Activated CD8-positive, alpha-beta T cell treated with anti-CD3 and anti-CD28 coated beads, Interleukin-2, amount 10 ng/mL, durations not matched to agents 7 days and 5 days (primary cell): Measurements from ENCODE around the gene PSG6. TPM values are rescaled to one million over a fixed set of nuclear protein-coding genes. Genes with fewer than 3 reads are reported as not detected.
"Not testable (repeated sequence)": the region's sequence is repeated elsewhere in the genome, so short reads cannot be mapped to it uniquely, and the experiment has no call there.

ENCODE experiments used
- ATAC-seq: fragments of 150-1000 bp; cut with Tn5 transposase; one replicate; pipeline ENCODE4 v1.10.0; 2021; ENCODE audit warnings: moderate library complexity
- CTCF ChIA-PET: fragments of 350-600 bp; sonication (Branson Sonifier 250); formaldehyde crosslinking; loops from one replicate; lab custom pipeline; 2021; ENCODE audit warnings: antibody characterized with exemption; lab: Charles Lee
- POLR2A ChIA-PET: fragments of 350-600 bp; sonication (Branson Sonifier 250); formaldehyde crosslinking; loops from one replicate; lab custom pipeline; 2021; ENCODE audit warnings: antibody characterized with exemption; lab: Charles Lee
- DNase-seq: peaks from one replicate; pipeline ENCODE4 v3.0.0-alpha.2; 2020
- H3K27ac Mint-ChIP-seq: one replicate; pipeline ENCODE4 v1.8.0; 2021; ENCODE audit warnings: mild to moderate bottlenecking, mixed read lengths
- H3K27me3 Mint-ChIP-seq: one replicate; pipeline ENCODE4 v1.8.0; 2021; ENCODE audit warnings: low read depth, mixed read lengths
- H3K36me3 Mint-ChIP-seq: one replicate; pipeline ENCODE4 v1.8.0; 2021; ENCODE audit warnings: low read depth, mixed read lengths
- H3K4me1 Mint-ChIP-seq: one replicate; pipeline ENCODE4 v1.8.0; 2021; ENCODE audit warnings: low read depth, mixed read lengths
- H3K4me3 Mint-ChIP-seq: one replicate; pipeline ENCODE4 v1.8.0; 2021; ENCODE audit warnings: mild to moderate bottlenecking, mixed read lengths
- H3K9me3 Mint-ChIP-seq: one replicate; pipeline ENCODE4 v1.8.0; 2022; ENCODE audit warnings: mixed read lengths; ENCODE audit not compliant: insufficient read depth
- total RNA-seq, 2 experiments: library from RNA; stranded (reverse); gene quantifications; one replicate each; pipeline ENCODE4 v1.2.3, GENCODE V29; 2021

PSG6 gene
- total RNA-seq: not detected

GRCh38 chr19:42917634-42918033, at the start of gene PSG6:
PSG6 (minus strand) TSS chr19:42917894; CDS start chr19:42917792, 102 bp downstream.
- CTCF ChIA-PET, ATAC-seq, DNase-seq, H3K4me1 Mint-ChIP-seq, H3K9me3 Mint-ChIP-seq, H3K4me3 Mint-ChIP-seq, H3K27ac Mint-ChIP-seq, POLR2A ChIA-PET, H3K36me3 Mint-ChIP-seq, H3K27me3 Mint-ChIP-seq: not testable (repeated sequence)

DNA sequence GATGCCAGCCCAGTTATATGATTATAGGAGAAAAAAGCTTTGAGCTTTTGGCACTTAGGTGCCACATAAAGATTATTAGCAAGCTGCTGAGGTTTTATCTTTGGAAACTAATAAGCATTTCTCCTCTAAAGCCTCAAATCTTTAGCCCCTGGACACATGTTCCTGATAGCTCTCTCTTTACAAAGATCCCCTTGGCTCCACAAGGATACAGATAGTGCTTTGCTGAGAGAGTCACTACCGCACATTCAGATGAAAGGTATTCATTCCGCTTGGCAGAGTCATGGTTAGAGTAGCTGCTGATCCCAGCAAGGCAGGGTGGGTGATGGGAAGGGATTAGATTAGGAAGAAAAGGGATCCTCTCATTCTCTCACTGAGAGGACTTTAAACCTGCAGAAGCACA, 47.5 kb upstream of the PSG6 start:
- DNase-seq (no peak), ATAC-seq (no peak)
- Mint-ChIP-seq H3K27ac (no peak overlapping the region), H3K27me3 (no peaks in the 10 kb centered on the region), H3K36me3 (no peaks in the 10 kb centered on the region), H3K9me3 (no peaks in the 10 kb centered on the region), H3K4me3 (no peak overlapping the region), H3K4me1 (no peaks in the 10 kb centered on the region)
- POLR2A ChIA-PET: no interaction called here
- CTCF ChIA-PET: no interaction called here

DNA sequence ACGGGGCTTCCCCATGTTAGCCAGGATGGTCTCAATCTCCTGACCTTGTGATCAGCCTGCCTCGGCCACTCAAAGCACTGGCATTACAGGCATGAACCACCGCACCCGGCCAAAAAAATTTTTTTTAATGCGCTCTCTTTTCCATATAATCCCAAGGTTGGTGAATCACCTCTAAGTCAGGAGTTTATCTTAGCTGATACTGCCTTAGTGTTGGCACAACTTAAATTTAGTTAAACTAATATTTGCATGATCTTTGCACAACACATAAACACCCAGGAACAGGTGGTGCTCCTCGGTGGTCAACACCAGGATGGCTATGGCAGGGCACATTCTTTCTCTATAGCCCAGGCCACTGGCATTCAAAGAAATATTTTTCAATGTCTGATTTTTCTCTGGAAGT, 43.4 kb upstream of the PSG6 start:
- ChIA-PET POLR2A (no interaction called here), CTCF (no interaction called here)
- Mint-ChIP-seq H3K4me3 (no peak overlapping the region), H3K36me3 (no peaks in the 10 kb centered on the region), H3K27me3 (no peaks in the 10 kb centered on the region), H3K27ac (no peak overlapping the region), H3K4me1 (no peaks in the 10 kb centered on the region), H3K9me3 (no peaks in the 10 kb centered on the region)
- ATAC-seq (no peak), DNase-seq (no peak)

DNA sequence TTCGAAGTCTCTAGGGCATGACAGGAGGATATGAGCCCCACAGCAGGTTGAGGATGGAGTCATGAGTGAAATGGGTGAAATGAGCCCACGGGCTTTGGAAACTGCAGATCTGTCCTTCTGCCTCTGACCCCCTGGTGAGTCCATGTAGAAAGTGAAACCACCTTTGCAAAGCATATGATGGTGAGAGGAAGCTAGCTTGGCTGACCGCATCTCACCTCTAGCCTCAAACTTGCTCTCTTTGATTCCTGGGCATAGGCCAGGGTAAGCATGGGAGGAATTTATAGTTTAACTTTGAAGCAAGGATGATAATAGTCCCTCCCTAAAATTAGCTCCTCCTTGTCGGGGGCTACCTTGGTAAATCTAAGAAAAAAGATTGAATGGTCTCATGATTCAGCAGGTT, 34.4 kb upstream of the PSG6 start:
- DNase-seq, H3K4me1 Mint-ChIP-seq, ATAC-seq, POLR2A ChIA-PET, H3K9me3 Mint-ChIP-seq, H3K36me3 Mint-ChIP-seq, H3K4me3 Mint-ChIP-seq, CTCF ChIA-PET, H3K27ac Mint-ChIP-seq, H3K27me3 Mint-ChIP-seq: not testable (repeated sequence)

DNA sequence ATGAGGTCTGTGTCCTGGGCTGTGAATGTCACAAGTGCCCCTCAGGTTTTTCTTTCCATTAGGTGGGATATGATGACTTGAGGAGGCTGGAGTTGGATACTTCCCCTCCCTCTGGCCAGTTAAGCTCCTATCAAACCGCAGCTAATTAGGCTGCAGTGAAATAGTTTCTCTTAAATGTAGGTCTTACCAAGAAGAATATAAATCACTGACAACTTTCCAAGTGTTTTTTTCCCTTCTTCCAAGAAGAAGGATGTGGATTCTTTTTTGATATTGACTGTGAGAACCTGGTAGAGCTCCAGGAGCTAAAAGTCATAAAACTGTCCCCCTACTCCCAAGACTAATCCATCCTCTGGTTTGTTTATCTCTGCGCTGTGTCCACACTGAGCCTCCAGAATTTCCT, 33.8 kb upstream of the PSG6 start:
- POLR2A ChIA-PET, DNase-seq, H3K4me1 Mint-ChIP-seq, H3K4me3 Mint-ChIP-seq, H3K27me3 Mint-ChIP-seq, H3K36me3 Mint-ChIP-seq, H3K9me3 Mint-ChIP-seq, ATAC-seq, H3K27ac Mint-ChIP-seq, CTCF ChIA-PET: not testable (repeated sequence)

DNA sequence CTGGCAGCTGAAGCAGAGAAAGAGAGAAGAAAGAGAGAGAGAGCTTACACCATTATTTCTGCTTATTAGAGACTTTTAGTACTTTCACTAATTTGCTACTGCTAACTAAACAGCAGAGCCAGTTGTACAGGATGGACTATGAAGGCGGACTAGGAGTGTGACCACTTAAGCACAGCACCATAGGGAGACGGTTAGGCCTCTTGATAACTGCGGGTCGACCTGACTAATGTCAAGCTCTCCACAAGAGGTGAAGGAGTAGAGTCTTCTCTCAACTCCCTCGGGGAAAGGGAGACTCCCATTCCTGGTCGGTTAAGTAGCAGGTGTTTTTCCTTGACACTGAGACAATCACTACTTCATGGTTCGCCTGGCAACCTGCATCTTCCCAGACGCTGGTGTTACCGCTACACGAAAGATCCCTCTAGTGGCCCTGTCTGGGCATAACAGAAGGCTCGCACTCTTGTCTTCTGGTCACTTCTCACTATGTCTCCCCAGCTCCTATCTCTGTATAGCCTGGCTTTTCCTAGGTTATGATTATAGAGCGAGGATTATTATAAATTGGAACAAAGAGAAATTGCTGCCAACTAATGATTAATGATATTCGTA, 24.6 kb upstream of the PSG6 start:
- H3K27me3 Mint-ChIP-seq: peaks cover 3% of the 10 kb centered on the region
- POLR2A ChIA-PET: no interaction called here
- H3K27ac Mint-ChIP-seq: no peak overlapping the region
- H3K4me3 Mint-ChIP-seq: no peak overlapping the region
- H3K9me3 Mint-ChIP-seq: no peaks in the 10 kb centered on the region
- CTCF ChIA-PET: no interaction called here
- no peaks in the 10 kb centered on the region for H3K4me1 Mint-ChIP-seq
- no peaks in the 10 kb centered on the region for H3K36me3 Mint-ChIP-seq
- DNase-seq (peak; percentile 24), ATAC-seq (no peak)

- H3K27me3 Mint-ChIP-seq, POLR2A ChIA-PET, H3K36me3 Mint-ChIP-seq, H3K27ac Mint-ChIP-seq, H3K4me1 Mint-ChIP-seq, H3K4me3 Mint-ChIP-seq, CTCF ChIA-PET, ATAC-seq, DNase-seq, H3K9me3 Mint-ChIP-seq: not testable (repeated sequence)
These were observed 19.4 kb upstream of the PSG6 start, which contains the start of gene PSG7 for GRCh38 chr19:42937107-42937506. PSG7 (minus strand) TSS chr19:42937207; CDS start chr19:42937076, 131 bp downstream.

DNA sequence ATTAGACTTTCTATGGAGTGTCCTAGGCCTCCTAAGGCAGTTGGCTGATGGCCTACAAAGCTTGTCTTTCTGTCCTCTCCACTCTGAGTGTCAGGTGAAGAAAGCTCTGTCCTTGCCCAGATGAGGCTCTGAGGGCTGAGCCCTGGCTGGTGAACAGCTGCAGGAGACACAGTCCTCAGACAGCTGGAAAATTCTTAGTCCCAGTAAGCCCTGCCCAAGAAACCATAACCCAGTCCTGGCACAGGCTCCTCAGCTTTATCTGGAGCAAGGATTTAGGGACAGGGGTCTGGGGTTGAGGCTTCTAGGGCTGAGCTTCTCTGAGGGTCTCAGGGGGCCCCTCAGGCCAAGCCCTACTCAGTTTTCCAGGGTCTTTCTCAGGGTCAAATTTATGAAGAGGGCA, 17.0 kb upstream of the PSG6 start:
- H3K4me3 Mint-ChIP-seq, H3K4me1 Mint-ChIP-seq, H3K27ac Mint-ChIP-seq, POLR2A ChIA-PET, H3K36me3 Mint-ChIP-seq, H3K9me3 Mint-ChIP-seq, DNase-seq, H3K27me3 Mint-ChIP-seq, CTCF ChIA-PET, ATAC-seq: not testable (repeated sequence)

- H3K4me3 Mint-ChIP-seq, ATAC-seq, CTCF ChIA-PET: not testable (repeated sequence)
These were observed 16.5 kb upstream of the PSG6 start for GRCh38 chr19:42934183-42934582.

DNA sequence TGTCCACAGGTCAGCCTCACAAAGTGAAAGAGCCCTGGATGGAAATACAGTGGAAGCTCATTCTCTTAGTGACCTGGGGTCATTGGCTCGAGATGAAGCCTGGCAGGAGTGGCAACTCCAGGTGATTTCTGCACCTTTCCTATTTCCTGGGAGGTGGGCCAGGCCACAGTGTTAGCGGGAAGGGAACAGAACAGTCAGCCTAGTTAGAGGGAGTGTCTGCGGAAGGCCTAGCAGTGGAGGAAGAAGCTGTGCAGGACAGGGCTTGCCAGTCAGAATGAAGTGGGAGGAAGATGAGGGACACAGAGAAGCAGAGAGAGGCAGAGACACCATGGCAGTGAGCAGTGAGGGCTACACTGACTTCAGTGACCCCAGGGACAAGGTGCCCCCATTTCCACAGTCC, 15.7 kb upstream of the PSG6 start:
- H3K9me3 Mint-ChIP-seq, H3K36me3 Mint-ChIP-seq, H3K27me3 Mint-ChIP-seq, H3K4me3 Mint-ChIP-seq, CTCF ChIA-PET, H3K4me1 Mint-ChIP-seq, DNase-seq, ATAC-seq, POLR2A ChIA-PET, H3K27ac Mint-ChIP-seq: not testable (repeated sequence)

More at GRCh38 chr19:42934183-42934582, 16.5 kb upstream of the PSG6 start:
- POLR2A ChIA-PET, H3K27ac Mint-ChIP-seq, DNase-seq, H3K9me3 Mint-ChIP-seq, H3K4me1 Mint-ChIP-seq, H3K27me3 Mint-ChIP-seq, H3K36me3 Mint-ChIP-seq: not testable (repeated sequence)

DNA sequence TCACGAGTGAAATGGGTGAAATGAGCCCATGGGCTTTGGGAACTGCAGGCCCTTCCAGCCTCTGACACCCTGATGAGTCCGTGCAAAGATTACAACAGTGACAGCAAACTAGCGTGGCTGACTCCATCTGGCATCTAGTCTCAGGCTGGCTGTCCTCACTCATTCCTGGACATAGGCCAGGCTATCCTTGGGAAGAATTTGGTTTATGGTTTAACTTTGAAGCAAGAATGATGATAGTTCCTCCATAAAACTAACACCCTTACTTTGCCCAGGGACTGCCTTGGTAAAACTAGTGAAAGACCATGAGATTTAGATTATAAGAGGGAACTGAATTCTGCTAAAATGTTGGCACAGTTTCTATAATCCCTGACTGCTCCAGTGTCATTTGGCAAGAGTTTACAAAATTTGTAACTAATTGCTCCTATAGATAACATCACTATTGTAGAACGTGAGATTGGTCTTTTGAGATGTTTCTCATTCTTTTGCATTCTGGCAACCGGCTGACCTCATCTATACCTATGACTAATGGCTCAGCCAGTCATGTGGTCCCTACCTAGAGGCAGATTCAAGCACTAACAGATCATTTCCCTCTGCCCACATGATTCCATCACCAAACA, 14.9 kb upstream of the PSG6 start:
- H3K9me3 Mint-ChIP-seq, POLR2A ChIA-PET, H3K4me1 Mint-ChIP-seq, H3K27ac Mint-ChIP-seq, ATAC-seq, DNase-seq, H3K4me3 Mint-ChIP-seq, H3K36me3 Mint-ChIP-seq, H3K27me3 Mint-ChIP-seq, CTCF ChIA-PET: not testable (repeated sequence)

- H3K36me3 Mint-ChIP-seq, POLR2A ChIA-PET, H3K9me3 Mint-ChIP-seq, H3K4me1 Mint-ChIP-seq, H3K27me3 Mint-ChIP-seq, H3K4me3 Mint-ChIP-seq, CTCF ChIA-PET, ATAC-seq, H3K27ac Mint-ChIP-seq: not testable (repeated sequence)
- DNase-seq: peak; percentile 42
These were observed 12.5 kb upstream of the PSG6 start for GRCh38 chr19:42930214-42930613.
